Neural crest cell (in vitro differentiated cells): ENCODE results near the gene SLC5A6. TPM values are rescaled to one million over a fixed set of nuclear protein-coding genes. Genes with fewer than 3 reads are reported as not detected.

Source experiments
- DNase-seq: peaks from one replicate; pipeline ENCODE4 v3.0.0; 2021; ENCODE audit warnings: low read depth, mixed read lengths, low spot score
- H3K27ac Mint-ChIP-seq: one replicate; pipeline ENCODE4 v1.8.0; 2021; ENCODE audit warnings: mild to moderate bottlenecking, mixed read lengths; ENCODE audit not compliant: unreplicated experiment
- H3K27me3 Mint-ChIP-seq: 2 replicates; pipeline ENCODE4 v1.8.0; 2021; ENCODE audit warnings: low read depth, mild to moderate bottlenecking, mixed read lengths
- H3K36me3 Mint-ChIP-seq: 2 replicates; pipeline ENCODE4 v1.8.0; 2021; ENCODE audit warnings: low read depth, mild to moderate bottlenecking, mixed read lengths
- H3K4me1 Mint-ChIP-seq: 2 replicates; pipeline ENCODE4 v1.8.0; 2021; ENCODE audit warnings: mixed read lengths
- H3K4me3 Mint-ChIP-seq: one replicate; pipeline ENCODE4 v1.8.0; 2021; ENCODE audit warnings: mild to moderate bottlenecking, mixed read lengths
- H3K9me3 Mint-ChIP-seq: 2 replicates; pipeline ENCODE4 v1.8.0; 2021; ENCODE audit warnings: mixed read lengths
- total RNA-seq: library from RNA; stranded (reverse); gene quantifications from 2 replicates; pipeline ENCODE4 v1.2.1, GENCODE V29; 2021
- TF ChIP-seq, protein P1 (sequence below): fragments of 200-600 bp; sonication (generic); conservative IDR thresholded peaks from 2 replicates; pipeline ENCODE4 v1.5.0; 2021; ENCODE audit warnings: antibody characterized with exemption, mild to moderate bottlenecking

SLC5A6 gene
- total RNA-seq, 1 donor from 2014 or later = 140 TPM

GRCh38 chr2:27162151-27163121 lies 49.6 kb downstream of the SLC5A6 start:
- Mint-ChIP-seq H3K27ac (no peak overlapping the region), H3K27me3 (peaks cover 3% of the 10 kb centered on the region), H3K4me3 (no peak overlapping the region), H3K9me3 (no peaks in the 10 kb centered on the region), H3K4me1 (no peaks in the 10 kb centered on the region), H3K36me3 (no peaks in the 10 kb centered on the region)
- TF ChIP-seq, protein P1, sequence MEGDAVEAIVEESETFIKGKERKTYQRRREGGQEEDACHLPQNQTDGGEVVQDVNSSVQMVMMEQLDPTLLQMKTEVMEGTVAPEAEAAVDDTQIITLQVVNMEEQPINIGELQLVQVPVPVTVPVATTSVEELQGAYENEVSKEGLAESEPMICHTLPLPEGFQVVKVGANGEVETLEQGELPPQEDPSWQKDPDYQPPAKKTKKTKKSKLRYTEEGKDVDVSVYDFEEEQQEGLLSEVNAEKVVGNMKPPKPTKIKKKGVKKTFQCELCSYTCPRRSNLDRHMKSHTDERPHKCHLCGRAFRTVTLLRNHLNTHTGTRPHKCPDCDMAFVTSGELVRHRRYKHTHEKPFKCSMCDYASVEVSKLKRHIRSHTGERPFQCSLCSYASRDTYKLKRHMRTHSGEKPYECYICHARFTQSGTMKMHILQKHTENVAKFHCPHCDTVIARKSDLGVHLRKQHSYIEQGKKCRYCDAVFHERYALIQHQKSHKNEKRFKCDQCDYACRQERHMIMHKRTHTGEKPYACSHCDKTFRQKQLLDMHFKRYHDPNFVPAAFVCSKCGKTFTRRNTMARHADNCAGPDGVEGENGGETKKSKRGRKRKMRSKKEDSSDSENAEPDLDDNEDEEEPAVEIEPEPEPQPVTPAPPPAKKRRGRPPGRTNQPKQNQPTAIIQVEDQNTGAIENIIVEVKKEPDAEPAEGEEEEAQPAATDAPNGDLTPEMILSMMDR = no peak
- no peak for DNase-seq

DNA sequence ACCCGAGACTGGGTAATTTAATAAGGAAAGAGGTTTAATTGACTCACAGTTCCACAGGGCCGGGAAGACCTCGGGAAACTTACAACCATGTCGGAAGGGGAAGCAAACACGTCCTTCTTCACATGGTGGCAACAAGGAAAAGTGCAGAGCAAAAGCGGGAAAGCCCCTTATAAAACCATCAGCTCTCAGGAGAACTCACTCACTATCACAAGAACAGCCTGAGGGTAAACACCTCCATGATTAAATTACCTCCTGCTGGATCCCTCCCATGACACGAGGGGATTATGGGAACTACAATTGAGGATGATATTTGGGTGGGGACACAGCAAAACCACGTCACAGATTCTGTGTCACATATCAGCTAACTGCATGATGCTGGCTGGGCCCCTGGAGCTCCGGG lies 51.9 kb downstream of the SLC5A6 start:
- Mint-ChIP-seq H3K9me3 (no peaks in the 10 kb centered on the region), H3K36me3 (no peaks in the 10 kb centered on the region), H3K27me3 (no peaks in the 10 kb centered on the region), H3K27ac (no peak overlapping the region), H3K4me3 (no peak overlapping the region), H3K4me1 (no peaks in the 10 kb centered on the region)
- TF ChIP-seq, protein P1 = no peak
- no peak for DNase-seq

DNA sequence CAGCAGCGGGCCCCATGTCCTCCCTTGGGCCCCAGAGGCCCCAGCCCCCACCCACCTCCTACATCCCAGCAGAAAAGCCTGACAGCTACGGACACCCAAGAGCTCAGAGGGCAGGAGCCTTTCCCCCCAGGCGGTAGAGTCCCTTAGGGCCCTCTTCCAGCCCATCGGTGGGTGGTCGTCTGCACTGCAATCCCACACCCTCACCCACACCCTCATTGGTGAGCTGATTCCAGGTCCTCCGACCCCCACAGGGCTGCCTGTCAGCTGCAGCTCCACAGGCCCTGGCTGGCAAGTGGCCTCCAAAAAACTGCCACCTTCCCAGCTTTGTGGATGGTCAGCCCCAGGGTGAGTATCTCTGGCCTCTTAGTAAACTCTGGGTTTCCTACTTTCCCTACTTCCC lies 52.8 kb downstream of the SLC5A6 start:
- DNase-seq = no peak
- Mint-ChIP-seq H3K36me3 (no peaks in the 10 kb centered on the region), H3K27ac (no peak overlapping the region), H3K9me3 (no peaks in the 10 kb centered on the region), H3K4me1 (no peaks in the 10 kb centered on the region), H3K4me3 (no peak overlapping the region), H3K27me3 (no peaks in the 10 kb centered on the region)
- TF ChIP-seq, protein P1 = no peak

- Mint-ChIP-seq H3K9me3 (no peaks in the 10 kb centered on the region), H3K27ac (peak overlapping the region; percentile 50), H3K4me1 (no peaks in the 10 kb centered on the region), H3K4me3 (no peak overlapping the region), H3K36me3 (no peaks in the 10 kb centered on the region), H3K27me3 (no peaks in the 10 kb centered on the region)
- TF ChIP-seq, protein P1 = no peak
- DNase-seq = no peak
Observed at GRCh38 chr2:27158468-27158867, 53.6 kb downstream of the SLC5A6 start.

DNA sequence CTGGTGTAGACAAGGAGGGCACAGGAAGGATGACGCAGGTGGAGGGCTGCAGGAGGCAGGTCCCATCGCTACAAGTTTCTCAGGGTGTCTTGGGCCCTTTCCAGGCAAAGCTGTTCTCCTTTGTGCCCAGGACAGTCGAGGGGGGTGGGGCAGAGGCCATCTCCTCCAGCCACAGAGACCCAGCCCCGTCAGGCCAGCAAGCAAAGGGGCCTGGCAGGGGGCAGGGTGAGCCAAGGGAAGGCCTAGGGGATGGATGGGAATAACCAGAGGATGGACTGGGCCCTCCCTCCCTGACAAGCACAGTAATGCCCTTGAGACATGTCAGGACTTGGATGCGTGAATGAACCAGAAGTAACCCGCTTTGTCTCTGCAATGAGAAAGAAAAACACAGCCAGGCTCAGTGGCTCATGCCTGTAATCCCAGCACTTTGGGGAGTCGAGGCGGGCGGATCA lies 57.0 kb downstream of the SLC5A6 start:
- no peak for DNase-seq
- TF ChIP-seq, protein P1 = no peak
- Mint-ChIP-seq H3K27me3 (no peaks in the 10 kb centered on the region), H3K9me3 (no peaks in the 10 kb centered on the region), H3K4me3 (no peak overlapping the region), H3K27ac (no peak overlapping the region), H3K36me3 (no peaks in the 10 kb centered on the region), H3K4me1 (no peaks in the 10 kb centered on the region)
